ENCODE data around the gene LRBA. TPM values are rescaled to one million over a fixed set of nuclear protein-coding genes. Genes with fewer than 3 reads are reported as not detected.
"Not testable (repeated sequence)": the region's sequence is repeated elsewhere in the genome, so short reads cannot be mapped to it uniquely, and the experiment has no call there.

The LRBA gene
- total RNA-seq, 1 donor from 2014 or later, result 63.4 TPM

GRCh38 chr4:150943126-150943525, 72.0 kb downstream of the LRBA start:
- DNase-seq (ENCODE audit: low read depth, low spot score), result no peak

DNA sequence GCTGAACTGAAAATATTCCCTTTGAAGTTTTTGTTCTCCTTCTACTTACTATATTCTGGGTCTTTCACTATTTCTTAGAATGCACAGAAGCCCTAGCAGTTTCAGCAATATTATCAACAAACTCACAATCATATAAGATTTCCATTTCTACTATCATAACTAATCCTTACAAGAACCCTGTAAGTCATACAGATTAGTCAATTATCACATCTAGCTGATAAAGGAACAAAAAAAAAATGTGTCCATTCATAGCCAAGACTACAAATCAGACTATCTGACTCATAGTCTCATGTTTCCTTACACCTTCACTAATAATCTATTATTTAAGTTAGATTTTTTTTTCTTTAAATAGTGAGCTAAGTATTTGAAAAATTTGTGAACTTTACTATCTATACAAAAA, 72.5 kb downstream of the LRBA start:
- DNase-seq (ENCODE audit: low read depth, low spot score), result no peak

DNA sequence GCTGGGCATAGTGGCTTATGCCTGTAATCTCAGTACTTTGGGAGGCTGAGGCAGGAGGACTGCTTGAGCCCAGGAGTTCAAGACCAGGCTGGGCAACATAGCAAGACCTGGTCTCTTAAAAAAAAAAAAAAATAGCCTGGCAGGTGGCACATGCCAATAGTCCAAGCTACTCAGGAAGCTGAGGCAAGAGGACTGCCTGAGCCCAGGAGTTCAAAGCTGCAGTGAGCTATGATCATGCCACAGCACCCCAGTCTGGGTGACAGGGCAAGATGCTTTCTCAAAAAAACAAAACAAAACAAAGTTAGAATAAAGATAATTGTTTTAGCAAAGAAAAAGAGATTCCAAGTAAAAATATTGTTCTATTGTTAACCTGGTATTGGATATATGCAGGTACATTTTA, 75.0 kb downstream of the LRBA start:
- DNase-seq (ENCODE audit: low read depth, low spot score), result no peak

DNA sequence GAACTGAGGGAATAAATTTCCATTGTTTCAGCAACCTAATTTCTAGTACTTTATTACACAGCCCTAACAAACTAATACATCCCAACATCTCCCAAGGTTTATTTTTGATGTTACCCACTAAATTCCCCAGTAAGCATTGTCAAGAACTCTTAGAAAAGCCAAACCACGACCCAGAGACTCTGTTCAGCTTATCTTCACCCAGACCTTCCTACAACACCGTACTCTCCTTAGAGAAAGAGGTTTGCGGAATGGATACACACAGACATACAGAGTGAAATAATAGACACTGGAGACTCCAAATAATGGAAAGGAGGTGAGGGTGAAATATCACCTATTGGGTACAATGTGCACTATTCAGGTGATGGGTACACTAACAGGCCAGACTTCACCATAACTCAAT, 75.6 kb downstream of the LRBA start:
- DNase-seq (ENCODE audit: low read depth, low spot score), result no peak

- DNase-seq (ENCODE audit: low read depth, low spot score), result no peak
These were observed 76.1 kb downstream of the LRBA start for GRCh38 chr4:150938873-150939499.

DNA sequence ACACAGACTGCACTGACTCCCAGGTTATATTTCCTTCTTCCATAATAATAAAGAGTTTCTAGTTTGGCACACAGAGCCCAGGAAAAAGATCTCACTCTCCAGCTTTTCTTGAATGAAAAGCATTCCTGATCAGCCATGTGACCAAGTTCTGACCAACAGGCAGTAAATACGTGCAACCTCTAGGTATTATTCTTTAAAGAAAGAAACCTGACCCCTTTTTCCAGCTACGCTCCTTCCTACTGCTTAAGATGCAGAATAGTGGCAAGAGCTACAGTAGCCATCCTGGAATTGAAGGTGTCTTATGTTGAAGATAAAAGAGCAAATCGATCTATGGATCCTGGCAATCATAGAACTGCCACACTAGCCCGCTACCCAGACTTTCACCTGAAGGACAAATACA, 76.7 kb downstream of the LRBA start:
- no peak for DNase-seq (ENCODE audit: low read depth, low spot score)

- DNase-seq (ENCODE audit: low read depth, low spot score), result no peak
These were observed 81.1 kb downstream of the LRBA start for GRCh38 chr4:150934022-150934421.

GRCh38 chr4:150931796-150932195, 83.3 kb downstream of the LRBA start:
- no peak for DNase-seq (ENCODE audit: low read depth, low spot score)

DNA sequence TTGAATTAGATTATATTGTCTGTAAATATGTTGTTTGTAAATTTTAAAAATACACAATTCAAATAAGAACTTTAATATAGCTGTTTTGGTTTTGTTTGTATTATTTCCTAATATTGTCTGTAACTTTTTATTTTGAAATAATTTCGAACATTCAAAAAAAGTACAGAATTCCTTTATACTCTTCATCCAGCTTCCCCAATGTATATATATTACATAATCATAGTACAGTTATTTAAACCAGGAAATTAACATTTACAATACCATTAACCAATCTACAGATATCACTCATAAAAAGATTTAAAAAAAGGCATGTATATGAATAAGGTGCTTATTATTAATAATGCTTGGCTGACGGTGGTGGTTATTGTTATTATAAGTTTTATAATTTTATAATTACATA, 84.1 kb downstream of the LRBA start:
- DNase-seq (ENCODE audit: low read depth, low spot score), result no peak

- no peak for DNase-seq (ENCODE audit: low read depth, low spot score)
These were observed 91.1 kb downstream of the LRBA start for GRCh38 chr4:150923945-150924344.

- not testable (repeated sequence) for DNase-seq (ENCODE audit: low read depth, low spot score)
These were observed 93.6 kb downstream of the LRBA start for GRCh38 chr4:150921486-150921885.

- DNase-seq (ENCODE audit: low read depth, low spot score), result not testable (repeated sequence)
These were observed 96.5 kb downstream of the LRBA start for GRCh38 chr4:150918562-150918961.

DNA sequence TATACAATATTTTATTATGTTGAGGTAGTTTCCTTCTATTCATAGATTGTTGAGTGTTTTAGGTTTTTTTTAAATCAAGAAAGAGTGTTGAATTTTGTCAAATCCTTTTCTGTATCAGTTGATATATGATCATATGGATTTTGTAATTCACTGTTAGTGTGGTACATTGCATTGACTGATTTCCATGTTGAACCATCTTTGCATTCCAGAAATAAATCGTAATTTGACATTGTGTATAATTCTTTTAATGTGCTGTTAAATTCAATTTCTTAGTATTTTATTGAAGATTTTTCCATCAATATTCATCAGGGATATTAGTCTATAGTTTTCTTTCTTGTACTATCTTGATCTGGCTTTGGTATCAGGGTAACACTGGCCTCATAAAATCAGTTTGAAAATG, 103.8 kb downstream of the LRBA start:
- no peak for DNase-seq (ENCODE audit: low read depth, low spot score)

GRCh38 chr4:150909116-150909515, 106.0 kb downstream of the LRBA start:
- no peak for DNase-seq (ENCODE audit: low read depth, low spot score)

DNA sequence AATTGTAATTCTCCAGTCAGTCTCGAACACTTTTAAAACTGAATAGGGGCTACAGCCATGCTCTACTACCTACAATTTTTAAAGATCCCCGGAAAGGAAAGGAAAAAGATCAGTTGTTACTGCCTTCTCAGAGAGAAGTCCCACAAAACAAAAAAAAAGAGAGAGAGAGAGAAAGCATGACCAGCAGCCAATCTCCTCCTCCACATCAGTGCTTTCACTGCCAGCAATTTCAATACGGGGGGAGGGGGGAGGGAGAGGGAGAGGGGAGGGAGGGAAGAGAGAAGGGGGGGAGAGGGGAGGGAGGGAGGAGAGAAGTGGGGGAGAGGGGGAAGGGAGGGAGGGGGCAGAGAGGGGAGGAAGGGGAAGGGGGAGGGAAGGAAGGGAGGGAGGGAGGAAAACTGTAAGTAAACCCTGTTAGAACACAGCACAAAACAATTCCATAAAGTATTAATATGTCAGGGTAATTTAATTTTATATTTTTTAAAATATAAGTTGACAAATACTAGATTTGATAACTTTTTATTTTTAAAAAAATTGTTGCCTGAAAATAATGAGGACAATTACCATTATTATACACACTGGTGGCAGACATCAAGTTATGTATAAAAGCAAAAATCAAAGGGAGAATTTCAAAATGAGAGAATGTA, 108.0 kb downstream of the LRBA start:
- no peak for DNase-seq (ENCODE audit: low read depth, low spot score)

DNA sequence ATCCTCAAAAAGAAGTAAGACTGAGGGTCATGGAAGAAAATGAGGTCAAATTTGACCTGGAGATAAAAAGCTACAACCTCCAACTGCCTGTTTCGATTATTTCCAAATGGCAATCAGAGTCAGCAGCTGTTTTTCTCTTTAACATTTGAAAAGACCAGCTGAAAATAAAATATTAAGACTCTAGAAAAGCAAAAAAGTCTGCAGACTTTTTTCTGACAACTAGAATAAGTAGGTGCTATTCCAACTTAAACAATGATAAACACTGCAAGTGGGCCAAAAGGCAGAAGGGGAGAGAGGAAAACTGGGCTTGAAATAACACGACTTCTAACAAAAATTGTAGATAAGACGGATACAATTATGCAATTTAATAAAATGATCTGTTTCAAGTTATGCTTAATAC, 110.4 kb downstream of the LRBA start:
- DNase-seq (ENCODE audit: low read depth, low spot score), result no peak

GRCh38 chr4:150903603-150904002, 111.5 kb downstream of the LRBA start:
- no peak for DNase-seq (ENCODE audit: low read depth, low spot score)

- DNase-seq (ENCODE audit: low read depth, low spot score), result no peak
These were observed 118.6 kb downstream of the LRBA start for GRCh38 chr4:150896497-150896896.

- DNase-seq (ENCODE audit: low read depth, low spot score), result no peak
These were observed 124.8 kb downstream of the LRBA start for GRCh38 chr4:150890246-150890645.

DNA sequence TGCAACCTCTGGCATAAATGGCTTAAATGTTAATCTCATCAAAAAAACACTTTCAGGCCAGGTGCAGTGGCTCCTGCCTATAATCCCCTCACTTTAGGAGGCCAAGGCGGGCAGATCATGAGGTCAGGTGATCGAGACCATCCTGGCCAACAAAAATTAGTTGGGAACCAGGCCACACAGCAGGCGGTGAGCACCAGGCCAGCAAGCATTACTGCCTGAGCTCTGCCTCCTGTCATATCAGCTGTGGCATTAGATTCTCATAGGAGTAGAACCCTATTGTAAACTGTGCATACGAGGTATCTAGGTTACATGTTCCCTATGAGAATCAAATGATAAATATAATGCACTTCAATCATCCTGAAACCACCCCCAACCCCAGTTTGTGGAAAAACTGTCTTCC, 125.8 kb downstream of the LRBA start:
- DNase-seq (ENCODE audit: low read depth, low spot score), result no peak

DNA sequence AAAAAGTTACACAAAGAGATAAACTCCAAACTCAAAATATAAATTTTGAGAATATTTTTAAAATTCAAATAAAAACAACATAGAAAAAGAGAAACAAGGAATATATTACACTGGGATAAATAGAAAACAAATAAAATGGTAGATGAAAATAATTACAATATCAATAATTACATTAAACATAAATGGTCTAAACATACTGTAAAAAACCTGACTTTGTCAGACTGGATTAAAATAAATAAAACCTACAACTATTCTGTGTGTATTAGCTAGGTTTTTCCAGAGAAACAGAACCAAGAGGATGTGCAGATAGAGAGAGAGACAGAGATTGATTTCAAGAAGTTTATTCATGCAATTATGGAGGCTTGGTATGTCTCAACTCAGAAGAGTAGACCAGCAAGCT, 126.5 kb downstream of the LRBA start:
- no peak for DNase-seq (ENCODE audit: low read depth, low spot score)

DNA sequence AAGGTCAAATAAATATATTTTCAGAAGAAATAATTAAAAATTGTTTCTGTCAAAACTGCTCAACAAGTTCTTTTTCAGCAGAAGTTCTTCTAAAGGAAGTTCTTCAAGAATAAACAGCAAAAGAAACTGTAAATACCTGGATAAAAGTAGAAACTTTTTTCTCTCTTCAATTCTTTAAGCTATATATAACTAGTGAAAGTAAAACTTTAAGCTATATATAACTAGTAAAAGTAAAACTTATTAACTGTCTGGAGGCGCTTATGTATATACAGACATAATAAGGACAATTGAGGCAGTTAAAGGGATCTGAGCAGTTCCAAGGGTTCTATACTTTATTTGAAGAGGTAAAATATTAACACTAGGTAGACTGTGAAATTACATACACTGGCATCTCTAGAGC, 126.9 kb downstream of the LRBA start:
- no peak for DNase-seq (ENCODE audit: low read depth, low spot score)

GRCh38 chr4:150886597-150886996, 128.5 kb downstream of the LRBA start:
- DNase-seq (ENCODE audit: low read depth, low spot score), result no peak

DNA sequence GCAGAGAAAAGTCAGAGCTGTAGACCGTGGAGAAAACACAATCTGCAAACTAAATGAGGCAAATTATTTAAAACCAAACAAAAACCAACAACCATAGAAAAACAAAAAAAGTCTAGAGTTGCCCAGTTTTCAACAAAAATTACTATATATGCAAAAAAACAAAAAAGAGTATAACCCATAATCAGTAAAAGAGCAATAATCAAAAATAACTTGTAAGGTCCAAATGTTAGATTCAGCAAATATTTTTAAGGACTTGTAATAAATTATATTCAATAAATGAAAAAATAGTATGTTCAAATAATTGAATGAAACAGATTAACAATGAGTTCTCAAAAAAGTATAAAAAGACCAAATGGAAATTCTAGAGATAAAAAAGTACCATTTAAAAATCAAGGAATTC, 130.5 kb downstream of the LRBA start:
- no peak for DNase-seq (ENCODE audit: low read depth, low spot score)

All from pulmonary artery endothelial cell (primary cell).